Measurements from ENCODE around the gene ACSF2.

The ACSF2 gene

DNA sequence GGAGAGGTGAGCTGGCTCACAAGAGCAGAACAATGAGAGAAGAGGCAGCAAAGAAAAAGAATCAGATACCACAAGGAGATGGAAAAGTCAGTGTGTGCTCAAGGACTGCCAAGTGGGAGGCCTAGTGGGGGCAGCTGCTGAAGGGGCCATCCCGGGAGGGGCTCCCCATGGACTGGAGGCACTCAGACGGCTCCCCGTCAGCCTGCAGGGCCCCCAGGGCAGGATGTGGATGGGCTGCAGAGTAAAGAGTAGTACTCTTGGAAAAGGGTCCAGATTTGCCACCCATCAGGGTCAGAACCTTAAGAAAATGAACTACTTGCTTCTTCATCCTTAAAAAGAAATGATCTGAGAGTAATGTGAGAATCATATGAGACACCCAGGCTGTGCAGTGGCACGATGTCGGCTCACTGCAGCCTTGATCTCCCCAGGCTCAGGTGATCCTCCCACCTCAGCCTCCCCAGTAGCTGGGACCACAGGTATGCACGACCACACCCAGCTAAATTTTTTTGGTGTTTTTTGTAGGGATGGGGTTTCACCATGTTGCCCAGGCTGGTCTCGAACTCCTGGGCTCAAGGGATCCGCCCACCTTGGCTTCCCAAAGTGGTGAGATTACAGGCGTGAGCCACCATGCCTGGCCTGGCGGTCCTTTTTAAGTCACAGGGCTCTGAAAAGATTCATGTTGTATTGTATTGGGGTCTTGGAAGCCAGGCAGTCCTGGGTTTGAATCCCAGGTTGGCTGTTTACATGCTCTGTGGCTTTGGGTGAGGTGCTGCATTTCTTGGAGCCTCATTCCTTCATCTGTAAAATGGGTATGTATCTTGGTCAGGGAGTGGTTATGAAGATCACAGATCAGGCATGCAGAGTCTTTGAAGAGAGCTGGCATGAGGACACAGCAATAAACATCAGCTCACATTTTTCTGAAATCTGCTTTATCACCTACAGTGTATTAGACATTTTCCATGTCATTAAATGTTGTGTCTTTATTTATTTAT lies 15.1 kb downstream of the ACSF2 start:
- no peak for DNase-seq

DNA sequence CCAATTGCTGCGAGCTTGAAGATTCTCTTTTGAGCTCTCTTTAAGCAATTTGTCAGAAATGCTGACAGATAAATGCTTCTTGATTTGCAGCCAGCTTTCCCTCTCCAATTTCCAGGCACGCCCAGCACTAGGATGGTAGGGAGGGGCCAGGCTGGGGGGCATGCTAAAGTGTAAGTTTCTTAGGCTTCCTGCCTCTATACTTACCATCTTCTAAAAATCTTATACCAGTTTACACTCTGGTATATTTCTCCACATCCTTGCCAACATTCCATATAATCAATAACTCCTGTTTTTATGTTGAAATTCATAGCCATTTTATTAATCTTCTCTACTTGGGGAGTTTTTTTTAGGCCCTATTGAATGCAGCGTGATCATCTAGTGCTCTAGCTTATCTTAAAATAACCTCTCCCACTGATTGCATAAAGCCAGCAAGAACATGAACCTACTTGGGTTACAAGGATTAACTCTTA lies 17.5 kb downstream of the ACSF2 start:
- DNase-seq, result no peak

DNA sequence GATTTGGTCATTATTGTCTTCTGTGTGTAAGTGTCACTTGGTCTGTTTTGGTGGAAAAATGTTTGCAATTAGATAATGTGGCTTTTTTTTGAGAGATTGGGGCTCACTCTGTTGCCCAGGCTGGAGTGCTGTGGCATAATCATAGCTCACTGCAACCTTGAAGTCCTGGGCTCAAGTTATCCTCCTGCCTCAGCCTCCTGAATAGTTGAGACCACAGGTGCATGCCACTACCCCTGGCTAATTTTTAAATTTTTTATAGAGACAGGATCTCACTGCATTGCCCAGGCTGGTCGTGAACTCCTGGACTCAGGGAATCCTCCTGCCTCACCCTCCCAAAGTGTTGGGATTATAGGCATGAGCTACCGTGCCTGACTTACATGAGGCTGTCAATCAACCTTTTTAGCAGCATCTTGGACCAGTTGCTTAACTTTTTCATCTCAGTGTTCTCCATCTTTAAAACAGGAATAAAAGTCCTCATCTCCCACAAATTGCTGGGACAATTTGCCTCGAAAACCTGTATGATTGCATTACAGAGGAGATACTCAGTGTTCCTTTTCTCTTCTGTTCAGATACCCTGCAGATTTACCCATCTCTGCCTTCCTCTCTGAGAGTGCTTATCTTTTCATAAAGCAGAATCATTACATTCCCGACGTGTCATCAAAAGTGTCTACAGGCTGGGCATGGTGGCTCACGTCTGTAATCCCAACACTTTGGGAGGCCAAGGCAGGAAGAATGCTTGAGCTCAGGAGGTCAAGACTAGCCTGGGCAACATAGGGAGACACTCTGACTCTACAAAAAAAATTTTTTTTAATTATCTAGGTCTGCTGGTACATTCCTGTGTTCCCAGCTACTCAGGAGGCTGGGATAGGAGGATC lies 19.1 kb downstream of the ACSF2 start:
- DNase-seq, result no peak

DNA sequence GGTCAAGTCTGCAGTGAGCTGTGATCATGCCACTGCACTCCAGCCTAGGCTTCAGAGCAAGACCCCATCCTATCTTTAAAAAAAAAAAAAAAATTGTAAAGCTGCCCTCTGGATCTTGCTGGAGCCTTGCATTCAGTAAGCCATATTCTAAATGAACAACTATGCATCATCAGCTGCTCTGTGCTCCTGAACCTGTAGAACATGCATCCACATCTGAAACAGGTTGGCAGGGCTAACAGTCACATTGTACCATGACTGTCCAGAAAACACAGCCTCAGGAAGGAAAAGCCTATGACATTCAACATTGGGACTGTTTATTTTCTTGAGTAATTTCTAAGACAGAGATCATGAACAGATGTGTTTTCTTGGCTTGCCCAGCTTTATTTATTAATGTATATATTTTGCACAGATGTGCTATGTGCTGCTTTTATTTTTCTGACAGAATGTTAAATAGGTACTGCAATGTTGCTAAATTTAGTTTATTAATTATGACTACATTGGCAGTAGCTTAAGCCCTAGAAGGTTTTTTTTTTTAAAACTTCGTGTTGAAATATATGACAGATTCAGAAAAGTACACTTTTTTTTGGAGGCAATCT lies 19.8 kb downstream of the ACSF2 start:
- no peak for DNase-seq

DNA sequence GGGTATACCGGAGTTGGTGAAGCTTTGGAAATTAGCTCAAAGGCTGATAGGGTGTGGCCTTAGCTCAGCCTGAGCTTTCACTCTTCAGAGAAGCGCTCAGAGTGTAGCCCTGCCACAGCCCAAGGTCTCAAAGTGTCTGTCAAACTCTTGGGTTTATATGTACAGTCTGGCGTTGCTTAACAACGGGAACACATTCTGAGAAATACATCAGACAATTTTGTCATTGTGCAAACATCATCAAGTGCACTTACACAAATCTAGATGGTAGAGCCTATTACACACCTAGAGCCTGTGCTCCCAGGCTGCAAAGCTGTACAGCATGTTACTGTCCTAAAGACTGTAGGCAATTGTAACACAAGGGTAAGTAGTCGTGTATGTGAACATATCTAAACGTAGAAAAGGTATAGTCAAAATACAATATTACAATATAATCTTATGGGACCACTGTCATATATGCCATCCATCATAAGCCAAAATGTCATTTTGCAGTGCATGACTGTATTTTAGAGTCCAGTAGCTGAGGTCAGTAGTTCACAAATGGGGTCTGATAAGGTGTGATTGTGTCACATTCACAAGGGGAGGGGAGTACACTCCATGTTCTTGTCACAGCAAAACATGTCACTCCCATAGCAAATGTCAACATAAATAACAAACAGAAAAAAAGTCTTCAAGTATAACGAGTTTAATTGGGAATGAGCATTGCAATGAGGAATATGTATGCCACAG lies 22.0 kb downstream of the ACSF2 start:
- no peak for DNase-seq

DNA sequence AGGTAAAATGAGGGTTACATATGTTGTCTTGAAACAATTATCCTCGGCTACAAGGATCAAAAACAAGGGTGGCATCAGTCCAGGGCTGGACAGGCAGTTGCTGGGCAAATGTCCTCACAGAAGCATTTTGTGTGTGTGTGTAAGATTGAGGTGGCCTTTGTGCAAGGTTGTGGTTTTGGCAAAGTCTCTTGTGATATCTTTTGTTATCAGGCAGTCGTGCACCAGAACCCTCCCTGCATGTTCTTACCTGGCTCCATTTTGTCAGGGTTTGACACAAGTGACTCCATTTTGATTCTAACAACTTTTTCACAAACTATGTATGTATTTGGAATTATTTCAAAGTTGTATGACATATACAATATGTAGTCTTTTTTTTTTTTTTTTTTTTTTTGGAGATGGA lies 22.6 kb downstream of the ACSF2 start:
- DNase-seq, result no peak

DNA sequence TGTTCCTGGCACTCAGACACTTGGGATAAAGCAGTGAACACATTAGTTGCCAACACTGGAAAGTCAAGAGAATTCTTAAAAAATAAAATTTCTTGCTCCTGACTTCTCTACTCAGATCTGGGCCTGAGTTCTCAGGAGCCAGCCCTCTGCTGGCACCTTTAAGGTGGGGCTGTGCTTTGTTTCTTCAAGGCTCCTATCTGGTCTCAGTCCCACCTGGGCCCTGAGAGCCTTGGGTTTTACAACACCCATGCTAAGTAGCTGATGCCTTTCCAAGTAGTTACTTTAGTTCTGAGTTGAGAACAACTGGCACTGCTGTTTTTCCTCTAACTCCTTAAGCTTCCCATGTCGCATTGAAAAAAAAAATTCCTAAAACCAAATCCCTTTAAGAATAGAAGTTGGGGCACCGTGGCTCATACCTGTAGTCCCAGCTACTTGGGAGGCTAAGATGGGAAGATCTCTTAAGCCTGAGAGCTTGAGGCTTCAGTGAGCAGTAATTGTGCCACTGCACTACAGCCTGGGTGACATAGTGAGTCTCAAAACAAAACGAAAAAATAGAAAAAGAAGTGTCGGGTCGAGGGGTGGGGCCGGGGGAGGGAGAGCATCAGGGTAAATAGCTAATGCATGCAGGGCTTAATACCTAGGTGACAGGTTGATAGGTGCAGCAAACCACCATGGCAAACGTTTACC lies 26.1 kb downstream of the ACSF2 start:
- no peak for DNase-seq

DNA sequence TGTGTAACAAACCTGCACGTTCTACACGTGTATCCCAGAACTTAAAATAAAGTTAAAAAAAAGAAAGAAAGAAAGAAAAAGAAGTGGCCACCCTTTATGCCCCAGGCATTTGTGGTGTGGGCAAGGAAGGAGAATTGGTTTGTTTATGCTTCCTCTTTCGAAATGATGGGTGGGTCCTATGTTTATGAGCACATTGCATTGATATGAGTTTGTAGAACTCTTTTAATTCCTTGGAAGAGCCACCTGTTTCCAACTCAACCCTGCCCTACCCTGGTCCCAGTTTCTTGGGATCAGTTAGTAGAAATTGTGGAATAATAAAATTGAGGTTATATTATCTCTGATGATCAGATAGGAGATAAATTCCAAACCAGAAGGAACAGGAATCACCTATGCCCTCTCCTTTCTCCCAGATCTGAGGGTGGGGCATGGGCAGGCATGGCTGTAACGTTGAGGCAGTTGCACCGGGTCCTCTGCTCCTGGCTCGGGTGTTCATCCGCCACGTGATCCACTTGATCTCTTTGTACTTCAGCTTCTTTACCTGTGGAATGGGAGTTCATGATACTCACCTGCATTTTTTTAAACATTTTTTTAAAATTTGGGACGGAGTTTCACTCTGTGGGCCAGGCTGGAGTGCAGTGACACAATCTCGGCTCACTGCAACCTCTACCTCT lies 26.7 kb downstream of the ACSF2 start:
- no peak for DNase-seq

DNA sequence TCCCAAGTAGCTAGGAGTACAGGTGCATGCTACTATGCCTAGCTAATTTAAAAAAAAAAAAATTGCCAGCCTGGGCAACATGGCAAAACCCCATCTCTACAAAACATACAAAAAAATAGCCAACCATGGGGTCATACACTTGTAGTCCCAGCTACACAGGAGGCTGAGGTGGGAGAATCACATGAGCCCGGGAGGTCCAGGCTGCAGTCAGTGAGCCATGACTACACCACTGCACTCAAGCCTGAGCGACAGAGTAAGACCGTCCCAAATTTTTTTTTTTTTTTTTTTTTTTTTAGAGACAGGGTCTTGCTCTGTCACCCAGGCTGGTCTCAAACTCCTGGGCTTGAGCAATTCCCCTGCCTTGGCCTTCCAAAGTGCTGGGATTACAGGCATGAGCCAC lies 27.9 kb downstream of the ACSF2 start:
- DNase-seq, result no peak

DNA sequence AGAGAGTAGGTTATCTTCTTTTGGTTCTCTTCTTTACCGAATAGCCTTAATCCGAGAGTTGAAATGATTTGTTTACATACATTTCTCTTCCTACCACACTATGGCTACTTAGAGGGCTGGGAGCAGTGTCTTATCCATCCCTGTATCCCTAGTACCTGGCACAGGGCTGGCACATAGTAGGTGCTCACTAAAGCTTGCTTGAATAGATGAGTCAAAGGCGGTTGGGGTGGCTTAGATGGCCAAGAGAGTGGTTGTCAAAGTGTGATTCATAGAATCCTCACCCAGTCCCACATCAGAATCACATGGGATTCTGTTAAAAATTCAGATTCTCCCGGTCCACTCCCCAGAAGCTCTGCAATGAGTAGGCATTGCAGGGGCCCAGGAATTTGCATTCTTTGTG lies 31.6 kb downstream of the ACSF2 start:
- DNase-seq, result no peak

DNA sequence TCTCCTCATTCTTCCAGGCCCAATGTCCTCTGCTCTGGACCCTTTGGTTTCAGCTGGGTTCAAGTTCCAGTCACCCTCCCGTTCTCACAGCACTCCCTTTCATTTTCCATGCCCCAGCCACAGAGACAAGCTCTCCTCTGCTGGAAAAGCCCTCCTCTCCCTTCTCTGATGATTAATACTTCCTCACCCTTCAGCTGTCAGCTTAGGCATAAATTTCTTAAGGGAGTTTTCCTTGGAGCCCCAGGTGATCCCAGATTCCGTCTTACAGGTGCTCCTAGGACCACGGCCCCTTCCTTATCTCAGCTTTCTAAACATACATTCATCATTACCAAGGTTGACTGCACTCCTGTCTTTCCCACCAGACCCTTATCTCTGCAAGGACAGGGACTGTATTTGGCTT lies 32.3 kb downstream of the ACSF2 start:
- no peak for DNase-seq

DNA sequence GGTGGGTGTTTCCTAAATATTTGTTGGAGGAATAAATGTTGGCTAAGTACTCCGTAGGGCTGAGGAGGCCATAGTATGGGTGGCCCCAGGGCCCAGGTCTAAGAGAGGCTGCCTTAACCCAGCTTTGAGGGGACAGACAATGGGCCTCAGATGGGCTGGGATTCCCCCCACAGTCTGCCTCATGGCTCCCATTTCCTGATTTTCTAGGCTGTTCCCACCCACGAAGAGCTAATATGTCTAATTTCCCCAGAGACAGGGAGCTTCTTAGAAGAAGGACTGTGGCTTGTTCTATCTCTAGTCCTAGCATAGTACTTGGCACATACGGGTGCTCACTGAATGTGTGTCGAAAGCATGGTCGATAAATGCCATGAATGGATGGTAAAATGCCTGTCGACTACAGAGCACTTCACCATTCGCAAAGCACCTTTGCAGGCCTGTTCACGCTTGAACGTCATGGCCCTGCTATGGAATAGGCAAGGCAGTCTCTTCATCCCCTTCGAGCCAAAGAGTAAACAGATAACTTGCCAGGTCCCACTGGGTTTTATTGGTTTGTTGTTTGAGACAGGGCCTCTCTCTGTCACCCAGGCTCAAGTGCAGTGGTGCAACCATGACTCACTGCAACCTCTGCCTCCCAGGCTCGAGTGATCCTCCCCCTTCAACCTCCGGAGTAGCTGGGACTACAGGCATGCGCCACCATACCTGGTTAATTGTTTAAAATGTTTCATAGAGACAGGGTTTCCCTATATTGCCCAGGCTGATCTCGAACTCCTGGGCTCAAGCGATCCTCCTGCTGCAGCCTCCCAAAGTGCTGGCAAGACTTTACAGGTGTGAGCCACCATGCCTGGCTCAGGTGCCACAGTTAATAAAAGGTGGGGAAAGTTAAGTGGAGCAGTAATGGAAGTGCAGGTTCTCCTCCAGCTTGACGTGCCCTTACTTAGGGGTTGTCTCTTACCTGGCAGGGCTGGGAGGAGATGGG lies 33.0 kb downstream of the ACSF2 start:
- no peak for DNase-seq

DNA sequence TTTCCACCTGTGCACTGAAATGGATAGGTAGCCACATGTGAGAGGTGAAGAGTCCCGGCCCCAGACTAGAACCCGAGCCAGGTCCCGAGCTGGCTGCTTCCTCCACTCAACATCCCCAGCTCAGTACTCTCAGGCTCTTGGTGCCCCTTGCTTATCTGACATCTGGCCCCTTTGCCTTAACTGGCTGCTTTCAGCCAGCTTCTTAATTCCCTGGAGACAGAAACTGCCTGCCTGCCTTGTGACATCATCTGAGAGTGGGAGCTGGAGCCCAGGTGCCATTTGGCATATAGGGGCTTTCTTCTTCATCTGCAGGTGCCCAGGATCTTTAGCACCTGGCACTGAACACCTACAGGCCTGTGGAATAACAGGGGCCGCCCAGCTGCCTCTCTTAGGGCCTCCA lies 33.7 kb downstream of the ACSF2 start:
- DNase-seq, result no peak

DNA sequence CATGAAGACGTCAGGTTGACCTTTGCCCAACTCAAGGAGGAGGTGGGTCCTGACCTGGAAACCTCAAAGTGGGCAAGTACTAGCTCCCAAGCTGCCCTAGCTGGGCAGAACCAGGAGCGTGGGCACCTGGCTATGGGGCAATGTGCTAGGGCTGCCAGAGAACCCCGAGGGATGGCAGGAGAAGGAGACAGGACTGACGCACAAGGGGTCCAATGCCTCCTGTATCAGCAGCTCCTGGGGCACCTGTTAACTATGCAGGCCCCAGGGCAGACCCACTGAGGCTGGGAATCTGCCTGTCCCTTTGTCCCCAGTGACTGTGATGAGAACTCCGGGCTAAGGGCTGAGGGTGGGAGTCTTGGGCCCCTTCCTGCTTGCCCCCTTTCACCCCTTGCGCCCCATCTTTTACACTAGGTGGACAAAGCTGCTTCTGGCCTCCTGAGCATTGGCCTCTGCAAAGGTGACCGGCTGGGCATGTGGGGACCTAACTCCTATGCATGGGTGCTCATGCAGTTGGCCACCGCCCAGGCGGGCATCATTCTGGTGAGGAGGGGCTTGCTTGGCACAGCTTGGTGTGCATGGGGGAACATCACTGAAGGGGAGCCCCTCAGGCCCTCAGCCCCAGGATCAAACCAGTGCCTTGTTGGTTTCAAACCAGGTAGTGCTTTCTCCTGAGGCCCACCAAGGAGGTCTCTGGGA lies 35.0 kb downstream of the ACSF2 start:
- no peak for DNase-seq

DNA sequence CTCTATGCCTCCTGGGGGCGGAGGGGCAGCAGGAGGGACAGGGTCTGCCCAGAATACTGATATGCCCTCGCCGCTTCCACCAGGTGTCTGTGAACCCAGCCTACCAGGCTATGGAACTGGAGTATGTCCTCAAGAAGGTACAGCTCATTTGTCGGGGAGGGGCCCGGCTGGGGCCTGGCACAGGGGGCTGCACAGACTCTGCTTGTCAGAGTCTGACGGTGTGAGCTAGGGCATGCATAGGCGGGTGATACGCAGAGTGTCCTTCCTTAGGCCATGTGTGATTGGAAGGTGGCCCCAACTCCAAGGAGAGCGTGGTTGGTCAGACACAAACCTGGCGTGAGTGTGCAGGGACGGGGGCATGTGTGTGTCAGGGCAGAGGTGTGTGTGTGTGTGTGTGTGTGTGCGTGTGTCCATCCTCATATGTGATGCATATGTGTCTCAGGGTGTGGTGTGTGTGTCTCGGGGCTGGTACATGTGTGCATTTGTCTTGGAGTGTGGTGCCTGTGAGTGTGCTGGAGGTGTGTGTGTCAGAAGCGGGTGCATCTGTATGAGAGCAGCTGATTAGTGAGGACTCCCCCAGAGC lies 35.6 kb downstream of the ACSF2 start:
- DNase-seq, result no peak

DNA sequence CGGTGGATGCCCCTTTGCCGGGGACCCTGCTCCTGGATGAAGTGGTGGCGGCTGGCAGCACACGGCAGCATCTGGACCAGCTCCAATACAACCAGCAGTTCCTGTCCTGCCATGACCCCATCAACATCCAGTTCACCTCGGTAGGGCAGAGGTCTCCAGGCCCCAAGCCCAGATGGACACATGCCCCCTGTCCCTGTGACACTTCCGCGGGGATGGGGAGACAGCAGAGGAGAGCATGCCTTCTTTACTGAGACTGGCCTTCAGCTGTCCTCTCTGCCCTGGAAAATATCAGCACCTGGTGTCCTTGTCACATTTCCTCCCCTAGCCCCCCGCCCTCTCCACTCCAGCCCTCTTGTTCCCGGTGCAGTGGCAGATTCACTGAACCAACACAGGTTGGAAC lies 36.4 kb downstream of the ACSF2 start:
- DNase-seq, result no peak

DNA sequence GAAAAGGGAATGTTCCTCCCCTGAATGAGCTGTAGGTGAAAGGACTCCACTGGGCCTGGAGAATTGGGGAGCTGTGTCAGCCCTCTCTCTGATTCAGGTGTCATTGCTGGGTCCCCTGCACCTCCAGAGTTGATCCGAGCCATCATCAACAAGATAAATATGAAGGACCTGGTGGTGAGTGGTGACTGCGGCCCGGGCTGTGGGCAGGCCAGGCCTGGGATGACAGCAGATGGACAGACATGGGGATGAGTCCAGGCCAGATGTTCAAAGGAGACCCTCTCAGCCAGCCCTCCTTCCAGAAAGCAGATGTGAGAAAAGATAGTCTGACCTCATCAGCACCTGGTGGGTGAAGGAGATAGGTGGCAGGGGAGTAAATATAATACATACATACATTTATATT lies 38.1 kb downstream of the ACSF2 start:
- no peak for DNase-seq

DNA sequence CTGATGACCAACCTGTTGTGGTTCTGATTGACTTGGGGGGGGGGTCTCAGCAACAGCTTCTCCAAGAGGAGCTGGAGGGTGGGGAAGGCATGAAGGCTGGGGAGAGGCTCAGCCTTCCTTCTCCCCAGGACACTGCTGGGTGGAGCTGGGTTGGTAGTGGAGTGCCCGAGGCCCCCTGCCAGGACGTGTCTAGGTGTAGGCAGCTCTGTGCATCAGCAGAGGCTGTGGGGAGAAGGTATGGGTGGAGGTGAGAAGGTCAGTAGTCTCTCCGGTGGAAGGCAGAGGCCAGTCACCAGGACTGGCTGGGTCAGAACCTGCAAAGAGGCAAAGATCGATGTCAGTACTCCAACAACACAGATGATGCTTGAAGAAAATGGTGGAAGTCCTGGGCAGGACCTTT lies 38.7 kb downstream of the ACSF2 start:
- no peak for DNase-seq

DNA sequence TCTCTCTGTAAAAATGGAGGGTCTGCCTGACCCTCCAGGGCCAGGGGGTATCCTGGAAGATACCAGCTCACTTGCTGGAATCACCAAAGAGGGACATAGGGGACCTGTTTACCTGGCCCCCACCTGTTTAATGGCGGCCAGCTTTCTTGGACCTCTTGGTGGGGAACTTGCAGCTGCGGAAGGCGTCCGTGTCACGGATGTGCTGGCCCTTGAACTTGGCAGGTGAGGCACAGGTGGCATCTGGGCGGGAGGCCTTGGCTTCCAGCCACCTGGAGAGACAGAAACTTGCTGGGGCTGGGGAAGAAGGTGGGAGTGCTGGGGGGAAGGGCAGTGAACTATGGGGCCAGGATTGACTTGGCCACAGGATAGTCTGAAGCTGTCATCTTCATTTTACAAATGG lies 39.2 kb downstream of the ACSF2 start:
- no peak for DNase-seq

Data from stimulated activated naive CD4-positive, alpha-beta T cell (primary cell).